SJSA1 (cell line): ENCODE data around the gene TRIM67. TPM values are rescaled to one million over a fixed set of nuclear protein-coding genes. Genes with fewer than 3 reads are reported as not detected.
A peak's percentile ranks its signal among the peaks of the same experiment; 100 is the strongest.
"Not testable (repeated sequence)": the region's sequence is repeated elsewhere in the genome, so short reads cannot be mapped to it uniquely, and the experiment has no call there.

Experiments used
- DNase-seq, 2 experiments: peaks; one replicate each; pipeline ENCODE4 v3.0.0-alpha.2; 2015 to 2020; ENCODE audit warnings: low spot score in 2 of 2, low read depth in 1 of 2
- H3K27ac ChIP-seq: fragments of 250-450 bp; sonication (Bioruptor Pico); 2 replicates; pipeline ENCODE4 v1.5.1; 2020; ENCODE audit warnings: mild to moderate bottlenecking, moderate library complexity
- H3K27me3 ChIP-seq: fragments of 250-450 bp; sonication (Bioruptor Pico); replicated peaks from 2 replicates; pipeline ENCODE4 v1.5.1; 2020; ENCODE audit warnings: mild to moderate bottlenecking, moderate library complexity
- H3K36me3 ChIP-seq: fragments of 250-450 bp; sonication (Bioruptor Pico); 2 replicates; pipeline ENCODE4 v1.5.1; 2020; ENCODE audit warnings: mild to moderate bottlenecking
- H3K4me1 ChIP-seq: fragments of 250-450 bp; sonication (Bioruptor Pico); replicated peaks from 2 replicates; pipeline ENCODE4 v1.6.1; 2021; ENCODE audit warnings: mild to moderate bottlenecking
- H3K4me3 ChIP-seq: fragments of 250-450 bp; sonication (Bioruptor Pico); 2 replicates; pipeline ENCODE4 v1.5.1; 2020; ENCODE audit warnings: mild to moderate bottlenecking
- H3K9me3 ChIP-seq: fragments of 250-450 bp; sonication (Bioruptor Pico); replicated peaks from 2 replicates; pipeline ENCODE4 v1.5.1; 2020; ENCODE audit warnings: mild to moderate bottlenecking
- total RNA-seq: library from RNA; depleted of rRNA; stranded (reverse); fragments of >200 nt; shearing (Covaris generic); gene quantifications from 2 replicates; pipeline ENCODE4 v1.2.3, GENCODE V29; 2014

The TRIM67 gene
- total RNA-seq, 1 experiment from 2014 or later = 0.61 TPM

- Histone ChIP-seq H3K4me3 (no peak overlapping the region), H3K9me3 (no peaks in the 10 kb centered on the region), H3K27ac (no peak overlapping the region), H3K27me3 (no peaks in the 10 kb centered on the region), H3K4me1 (peaks cover 6% of the 10 kb centered on the region), H3K36me3 (no peaks in the 10 kb centered on the region)
- DNase-seq = no peak
Measured at GRCh38 chr1:231210126-231210525, 48.3 kb downstream of the TRIM67 start.

GRCh38 chr1:231211005-231211857 is 49.4 kb downstream of the TRIM67 start:
- Histone ChIP-seq H3K4me3 (0 out of 2 replicates have a peak overlapping the region, but pooled peaks have one; percentile 16), H3K9me3 (no peaks in the 10 kb centered on the region), H3K27me3 (no peaks in the 10 kb centered on the region; the same call in 1 of the 2 replicates), H3K36me3 (no peaks in the 10 kb centered on the region), H3K4me1 (peaks cover 6% of the 10 kb centered on the region), H3K27ac (no peak overlapping the region)
- peak; percentile 75 to 80 for DNase-seq

- H3K27ac ChIP-seq = not testable (repeated sequence)
Measured at GRCh38 chr1:231212301-231212700, 50.4 kb downstream of the TRIM67 start.

DNA sequence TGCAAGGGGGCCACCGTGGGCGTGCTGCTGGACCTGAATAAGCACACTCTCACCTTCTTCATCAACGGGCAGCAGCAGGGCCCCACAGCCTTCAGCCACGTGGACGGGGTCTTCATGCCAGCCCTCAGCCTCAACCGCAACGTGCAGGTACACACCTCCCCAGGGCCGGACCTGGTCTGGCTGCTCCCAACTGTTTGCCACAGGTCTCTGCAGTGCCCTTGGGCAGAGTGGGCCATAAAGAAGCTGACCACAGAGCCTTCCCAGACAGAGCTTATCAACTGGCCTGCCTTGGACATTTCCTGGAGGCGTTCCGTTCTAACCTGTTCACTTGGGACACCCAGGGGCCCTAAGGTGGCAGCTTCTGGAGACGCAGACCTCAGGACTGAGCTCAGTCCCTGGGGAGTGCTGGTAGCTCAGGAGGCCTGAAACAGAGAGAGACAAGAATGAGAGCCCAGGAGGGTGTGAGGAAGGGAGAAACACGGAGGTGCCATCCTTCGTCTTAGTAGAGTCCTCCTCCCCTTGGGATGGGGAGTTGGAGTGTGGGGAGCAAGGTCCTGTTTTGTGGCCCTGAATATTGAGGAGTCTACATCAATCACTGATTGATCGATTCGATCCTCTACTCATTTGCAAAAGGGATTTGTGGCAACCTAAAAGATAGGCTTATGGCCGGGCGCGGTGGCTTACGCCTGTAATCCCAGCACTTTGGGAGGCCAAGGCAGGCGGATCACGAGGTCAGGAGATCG is 52.1 kb downstream of the TRIM67 start:
- no peak overlapping the region for H3K27ac ChIP-seq
- H3K4me3 ChIP-seq = no peak overlapping the region
- H3K36me3 ChIP-seq = no peaks in the 10 kb centered on the region
- H3K27me3 ChIP-seq = no peaks in the 10 kb centered on the region; the same call in 1 of the 2 replicates
- DNase-seq = no peak
- no peaks in the 10 kb centered on the region for H3K9me3 ChIP-seq
- H3K4me1 ChIP-seq = peaks cover 6% of the 10 kb centered on the region

More at GRCh38 chr1:231212301-231212700, 50.4 kb downstream of the TRIM67 start:
- not testable (repeated sequence) for H3K4me1 ChIP-seq, H3K4me3 ChIP-seq, DNase-seq, H3K27me3 ChIP-seq, H3K36me3 ChIP-seq, H3K9me3 ChIP-seq

GRCh38 chr1:231214918-231215680 is 53.2 kb downstream of the TRIM67 start:
- Histone ChIP-seq H3K27me3 (no peaks in the 10 kb centered on the region; the same call in 1 of the 2 replicates), H3K4me1 (peaks cover 6% of the 10 kb centered on the region), H3K27ac (no peak overlapping the region), H3K9me3 (no peaks in the 10 kb centered on the region), H3K4me3 (no peak overlapping the region), H3K36me3 (no peaks in the 10 kb centered on the region)
- no peak for DNase-seq

DNA sequence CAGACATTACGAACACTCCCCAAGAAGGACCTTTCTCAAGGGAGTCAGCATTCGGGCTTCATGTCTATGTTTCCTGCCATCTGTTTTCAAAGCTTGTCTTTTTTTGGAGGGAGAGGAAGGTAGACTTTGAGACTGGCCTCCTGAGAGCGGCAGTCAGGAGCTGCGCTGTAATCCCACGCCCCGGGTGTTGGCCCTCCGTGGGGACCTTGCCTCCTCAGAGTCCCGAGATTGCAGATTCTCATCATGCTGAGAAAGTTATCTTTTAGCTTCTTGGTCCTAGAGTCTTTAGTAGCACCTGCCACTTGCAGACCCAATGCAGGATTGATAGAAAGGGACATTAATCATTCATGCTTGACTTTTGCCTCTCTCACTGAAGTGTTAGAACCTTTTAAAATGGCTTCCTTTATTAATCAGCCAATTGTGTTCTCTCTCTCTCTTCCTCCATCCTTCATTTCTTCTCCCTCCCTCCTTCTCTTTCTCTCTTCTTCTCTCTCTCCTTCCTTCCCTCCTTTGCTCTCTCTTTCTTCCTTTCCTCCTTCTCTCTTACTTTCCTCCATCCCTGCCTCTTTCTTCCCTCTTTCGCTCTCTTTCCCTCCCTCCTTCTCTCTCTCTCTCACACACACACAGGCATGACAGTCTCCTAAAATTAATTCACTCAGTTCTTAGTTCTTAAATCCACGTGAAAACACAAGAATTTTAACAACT is 54.0 kb downstream of the TRIM67 start:
- no peak for DNase-seq
- Histone ChIP-seq H3K4me3 (no peak overlapping the region), H3K27me3 (no peaks in the 10 kb centered on the region; the same call in 1 of the 2 replicates), H3K27ac (no peak overlapping the region), H3K9me3 (no peaks in the 10 kb centered on the region), H3K36me3 (no peaks in the 10 kb centered on the region), H3K4me1 (peaks cover 6% of the 10 kb centered on the region)

- peaks cover 1% of the 10 kb centered on the region for H3K4me1 ChIP-seq
- no peak overlapping the region for H3K27ac ChIP-seq
- no peaks in the 10 kb centered on the region for H3K9me3 ChIP-seq
- no peaks in the 10 kb centered on the region for H3K36me3 ChIP-seq
- no peaks in the 10 kb centered on the region; the same call in 1 of the 2 replicates for H3K27me3 ChIP-seq
- H3K4me3 ChIP-seq = no peak overlapping the region
- DNase-seq = no peak
Measured at GRCh38 chr1:231216498-231216897, 54.6 kb downstream of the TRIM67 start.

DNA sequence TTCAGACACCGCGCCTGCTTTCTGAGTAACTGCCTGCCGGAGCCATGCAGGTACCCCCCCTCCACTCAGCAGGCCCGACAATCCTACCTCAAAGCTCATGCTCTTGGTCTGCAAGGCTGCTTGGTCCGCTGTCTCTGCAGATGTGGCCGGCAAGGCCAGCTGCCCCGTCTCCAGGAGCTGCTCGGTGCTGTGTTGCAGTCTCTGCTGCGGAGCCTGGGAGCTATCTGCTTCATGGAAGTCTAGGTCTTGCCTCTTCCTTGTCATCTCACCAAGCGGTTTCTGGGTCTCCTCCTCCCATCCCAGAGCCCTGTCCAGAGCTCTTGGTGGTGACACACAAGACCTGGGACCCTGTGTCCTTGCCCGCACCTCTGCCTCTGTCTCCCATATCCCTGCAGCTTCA is 55.2 kb downstream of the TRIM67 start:
- DNase-seq = no peak
- H3K4me3 ChIP-seq = no peak overlapping the region

GRCh38 chr1:231218078-231218477 is 56.2 kb downstream of the TRIM67 start:
- H3K27me3 ChIP-seq = no peaks in the 10 kb centered on the region; the same call in 1 of the 2 replicates
- H3K4me3 ChIP-seq = no peak overlapping the region

More for the DNA sequence above, 55.2 kb downstream of the TRIM67 start:
- H3K27me3 ChIP-seq = no peaks in the 10 kb centered on the region; the same call in 1 of the 2 replicates
- no peaks in the 10 kb centered on the region for H3K36me3 ChIP-seq
- H3K9me3 ChIP-seq = no peaks in the 10 kb centered on the region
- H3K4me1 ChIP-seq = no peaks in the 10 kb centered on the region
- no peak overlapping the region for H3K27ac ChIP-seq

DNA sequence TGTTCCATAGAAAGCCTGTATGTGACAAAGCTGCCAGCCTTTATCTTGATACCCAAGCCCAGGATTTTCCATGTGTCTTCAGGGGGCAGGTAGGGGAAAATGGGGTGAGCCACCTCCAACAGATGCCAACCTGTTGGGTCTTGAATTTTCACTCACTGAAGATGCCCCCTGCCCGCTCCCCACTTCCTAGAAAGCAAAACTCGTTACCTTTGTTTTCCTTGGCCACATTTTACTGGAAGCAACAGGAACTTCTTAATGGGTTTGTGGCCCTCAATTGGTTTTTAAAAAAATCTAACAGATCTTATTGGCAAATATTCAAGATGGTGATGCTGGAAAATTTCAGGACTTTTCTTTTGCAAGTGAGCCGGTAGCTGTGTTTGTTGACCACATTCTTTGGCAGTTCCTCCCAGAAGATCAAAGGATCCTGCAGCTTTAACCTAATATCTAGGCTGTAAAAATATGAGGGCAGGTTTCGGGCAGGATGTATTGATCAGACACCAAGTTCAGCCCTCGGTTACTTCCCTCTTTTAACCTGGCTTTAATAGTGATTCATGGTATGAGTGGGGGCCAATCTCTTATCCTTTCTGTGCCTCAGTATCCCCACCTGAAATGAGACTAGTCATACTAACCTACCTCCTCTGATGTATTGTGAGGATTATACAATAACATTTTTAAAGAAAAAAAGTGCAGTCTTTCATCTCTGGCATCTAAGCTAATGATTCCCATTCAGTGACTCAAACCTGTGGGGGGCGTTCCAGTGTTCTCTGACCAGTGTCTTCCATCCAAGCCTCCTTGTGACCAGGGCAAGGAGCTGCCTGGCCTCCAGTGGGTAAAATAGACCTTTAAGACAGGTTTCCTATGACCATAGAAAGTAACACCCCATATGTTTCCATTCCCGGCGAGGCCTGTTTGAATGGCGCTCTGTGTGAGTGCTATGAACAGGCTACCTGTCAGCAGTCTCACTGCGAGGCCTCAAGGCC is 57.9 kb downstream of the TRIM67 start:
- Histone ChIP-seq H3K4me1 (no peaks in the 10 kb centered on the region), H3K27me3 (no peaks in the 10 kb centered on the region; the same call in 1 of the 2 replicates), H3K9me3 (no peaks in the 10 kb centered on the region), H3K36me3 (peaks cover 17% of the 10 kb centered on the region), H3K4me3 (no peak overlapping the region), H3K27ac (no peak overlapping the region)
- DNase-seq = no peak

More at GRCh38 chr1:231218078-231218477, 56.2 kb downstream of the TRIM67 start:
- Histone ChIP-seq H3K27ac (no peak overlapping the region), H3K4me1 (no peaks in the 10 kb centered on the region), H3K9me3 (no peaks in the 10 kb centered on the region), H3K36me3 (peaks cover under 1% of the 10 kb centered on the region; the same call in 1 of the 2 replicates)
- DNase-seq = no peak

DNA sequence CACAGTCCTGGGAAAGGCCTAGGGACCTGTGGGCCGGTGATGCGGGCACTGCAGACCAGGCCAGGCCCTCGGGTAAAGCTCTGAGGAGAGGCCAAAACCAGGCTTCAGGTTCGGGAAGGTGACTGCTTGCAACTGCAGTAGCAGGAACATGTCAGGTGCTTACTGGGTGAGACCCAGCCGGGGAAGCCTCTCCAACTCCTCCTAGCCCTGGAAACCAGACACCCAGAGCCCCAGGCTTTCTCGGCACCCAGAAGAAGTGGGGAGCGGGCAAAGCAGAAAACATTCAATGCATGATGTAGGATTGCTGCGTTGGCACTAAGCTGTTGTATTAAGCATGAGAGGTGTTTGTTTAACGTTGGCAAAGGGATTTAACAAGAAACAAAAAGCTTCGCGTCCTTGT is 58.9 kb downstream of the TRIM67 start:
- H3K4me1 ChIP-seq = no peaks in the 10 kb centered on the region
- H3K9me3 ChIP-seq = no peaks in the 10 kb centered on the region
- no peak overlapping the region for H3K27ac ChIP-seq
- H3K4me3 ChIP-seq = no peak overlapping the region
- H3K27me3 ChIP-seq = no peaks in the 10 kb centered on the region; the same call in 1 of the 2 replicates
- DNase-seq = no peak
- H3K36me3 ChIP-seq = peaks cover 27% of the 10 kb centered on the region

- Histone ChIP-seq H3K4me3 (no peak overlapping the region), H3K4me1 (no peaks in the 10 kb centered on the region), H3K9me3 (no peaks in the 10 kb centered on the region), H3K36me3 (peaks cover 46% of the 10 kb centered on the region), H3K27me3 (no peaks in the 10 kb centered on the region), H3K27ac (no peak overlapping the region)
- no peak for DNase-seq
Measured at GRCh38 chr1:231226156-231226555, 64.3 kb downstream of the TRIM67 start.
